Lower leg skin (tissue), 3 donors: ENCODE data around the gene LY6G6F.

Experiments
- POLR2A ChIP-seq, 2 donors: fragments of 450-650 bp; IDR thresholded peaks; one replicate each; pipeline ENCODE4 v1.6.1; 2016 to 2017; ENCODE audit warnings: antibody characterized with exemption in 2 of 2, mild to moderate bottlenecking in 1 of 2, moderate library complexity in 1 of 2
- TF ChIP-seq, protein P1 (sequence below), 3 donors: fragments of 450-650 bp; IDR thresholded peaks; one replicate each; pipeline ENCODE4 v1.5.1; 2016; ENCODE audit warnings: antibody characterized with exemption in 3 of 3, mild to moderate bottlenecking in 3 of 3, moderate library complexity in 2 of 3

GRCh38 chr6:31733734-31734133, 27.1 kb downstream of the LY6G6F start:
- TF ChIP-seq, protein P1, sequence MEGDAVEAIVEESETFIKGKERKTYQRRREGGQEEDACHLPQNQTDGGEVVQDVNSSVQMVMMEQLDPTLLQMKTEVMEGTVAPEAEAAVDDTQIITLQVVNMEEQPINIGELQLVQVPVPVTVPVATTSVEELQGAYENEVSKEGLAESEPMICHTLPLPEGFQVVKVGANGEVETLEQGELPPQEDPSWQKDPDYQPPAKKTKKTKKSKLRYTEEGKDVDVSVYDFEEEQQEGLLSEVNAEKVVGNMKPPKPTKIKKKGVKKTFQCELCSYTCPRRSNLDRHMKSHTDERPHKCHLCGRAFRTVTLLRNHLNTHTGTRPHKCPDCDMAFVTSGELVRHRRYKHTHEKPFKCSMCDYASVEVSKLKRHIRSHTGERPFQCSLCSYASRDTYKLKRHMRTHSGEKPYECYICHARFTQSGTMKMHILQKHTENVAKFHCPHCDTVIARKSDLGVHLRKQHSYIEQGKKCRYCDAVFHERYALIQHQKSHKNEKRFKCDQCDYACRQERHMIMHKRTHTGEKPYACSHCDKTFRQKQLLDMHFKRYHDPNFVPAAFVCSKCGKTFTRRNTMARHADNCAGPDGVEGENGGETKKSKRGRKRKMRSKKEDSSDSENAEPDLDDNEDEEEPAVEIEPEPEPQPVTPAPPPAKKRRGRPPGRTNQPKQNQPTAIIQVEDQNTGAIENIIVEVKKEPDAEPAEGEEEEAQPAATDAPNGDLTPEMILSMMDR (IDR thresholded peaks at IDR 0.05), result no peak
- no peak for TF ChIP-seq POLR2A (IDR thresholded peaks at IDR 0.05)
